Activated CD8-positive, alpha-beta memory T cell treated with anti-CD3 and anti-CD28 coated beads, Interleukin-2, amount 50 U/mL, for 48 hours (primary cell): ENCODE data around the gene ABCB1.

ENCODE experiments used
- DNase-seq: peaks from one replicate; pipeline ENCODE4 v3.0.0-alpha.2; 2020

Gene ABCB1

GRCh38 chr7:87600130-87601124 is at the start of gene ABCB1:
TSS of gene ABCB1 (minus strand) at chr7:87600884. CDS start at chr7:87600184, 700 bp downstream.
- peak; percentile 72 for DNase-seq

- DNase-seq, result no peak
Measured at GRCh38 chr7:87648316-87648715, 47.6 kb upstream of the ABCB1 start.

GRCh38 chr7:87645446-87645845 is 44.8 kb upstream of the ABCB1 start:
- DNase-seq, result no peak

- DNase-seq, result no peak
Measured at GRCh38 chr7:87635921-87636320, 35.2 kb upstream of the ABCB1 start.

GRCh38 chr7:87628780-87629569 is 28.3 kb upstream of the ABCB1 start:
- DNase-seq, result no peak

GRCh38 chr7:87627634-87627994 is 26.9 kb upstream of the ABCB1 start:
- no peak for DNase-seq

- no peak for DNase-seq
Measured at GRCh38 chr7:87625101-87625500, 24.4 kb upstream of the ABCB1 start.

GRCh38 chr7:87624628-87625027 is 23.9 kb upstream of the ABCB1 start:
- no peak for DNase-seq

GRCh38 chr7:87615197-87615596 is 14.5 kb upstream of the ABCB1 start:
- DNase-seq, result no peak

GRCh38 chr7:87609916-87610315 is 9.2 kb upstream of the ABCB1 start:
- DNase-seq, result no peak

- no peak for DNase-seq
Measured at GRCh38 chr7:87608431-87608830, 7.7 kb upstream of the ABCB1 start.

GRCh38 chr7:87604264-87604663 is 3.6 kb upstream of the ABCB1 start:
- no peak for DNase-seq

GRCh38 chr7:87599336-87599735 is 1.3 kb downstream of the ABCB1 start:
- DNase-seq, result peak; percentile 59

GRCh38 chr7:87598234-87599009 is 2.3 kb downstream of the ABCB1 start:
- no peak for DNase-seq

GRCh38 chr7:87596696-87597095 is 4.0 kb downstream of the ABCB1 start:
- DNase-seq, result no peak

- no peak for DNase-seq
Measured at GRCh38 chr7:87596136-87596535, 4.5 kb downstream of the ABCB1 start.

GRCh38 chr7:87592300-87592699 is 8.4 kb downstream of the ABCB1 start:
- DNase-seq, result no peak

GRCh38 chr7:87591211-87591610 is 9.5 kb downstream of the ABCB1 start:
- DNase-seq, result no peak

GRCh38 chr7:87590578-87590977 is 10.1 kb downstream of the ABCB1 start:
- no peak for DNase-seq

- no peak for DNase-seq
Measured at GRCh38 chr7:87589631-87590030, 11.1 kb downstream of the ABCB1 start.

- no peak for DNase-seq
Measured at GRCh38 chr7:87581723-87582122, 19.0 kb downstream of the ABCB1 start.

- no peak for DNase-seq
Measured at GRCh38 chr7:87580636-87581035, 20.0 kb downstream of the ABCB1 start.

GRCh38 chr7:87575521-87575920 is 25.2 kb downstream of the ABCB1 start:
- no peak for DNase-seq
